ENCODE results near the gene ERICH3.

DNA sequence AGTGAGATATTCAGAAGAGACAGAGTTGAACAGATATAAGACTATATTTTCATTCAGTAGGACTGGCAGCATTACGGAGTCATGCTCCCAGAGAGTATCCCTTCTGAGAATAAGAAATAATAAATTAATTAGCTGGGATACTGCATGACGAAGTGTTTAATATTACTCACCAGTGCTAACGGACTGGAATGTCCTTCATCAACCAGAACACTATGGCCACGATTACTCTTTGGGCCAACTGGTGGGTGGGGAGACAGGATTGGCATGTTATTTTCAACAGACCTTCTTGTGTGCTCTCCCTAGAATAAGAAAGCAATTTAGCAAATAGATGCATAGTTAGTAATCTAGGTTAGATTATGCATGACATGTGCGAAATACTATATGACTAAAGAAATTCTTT lies 32.4 kb downstream of the ERICH3 start:
- TF ChIP-seq, protein P1, sequence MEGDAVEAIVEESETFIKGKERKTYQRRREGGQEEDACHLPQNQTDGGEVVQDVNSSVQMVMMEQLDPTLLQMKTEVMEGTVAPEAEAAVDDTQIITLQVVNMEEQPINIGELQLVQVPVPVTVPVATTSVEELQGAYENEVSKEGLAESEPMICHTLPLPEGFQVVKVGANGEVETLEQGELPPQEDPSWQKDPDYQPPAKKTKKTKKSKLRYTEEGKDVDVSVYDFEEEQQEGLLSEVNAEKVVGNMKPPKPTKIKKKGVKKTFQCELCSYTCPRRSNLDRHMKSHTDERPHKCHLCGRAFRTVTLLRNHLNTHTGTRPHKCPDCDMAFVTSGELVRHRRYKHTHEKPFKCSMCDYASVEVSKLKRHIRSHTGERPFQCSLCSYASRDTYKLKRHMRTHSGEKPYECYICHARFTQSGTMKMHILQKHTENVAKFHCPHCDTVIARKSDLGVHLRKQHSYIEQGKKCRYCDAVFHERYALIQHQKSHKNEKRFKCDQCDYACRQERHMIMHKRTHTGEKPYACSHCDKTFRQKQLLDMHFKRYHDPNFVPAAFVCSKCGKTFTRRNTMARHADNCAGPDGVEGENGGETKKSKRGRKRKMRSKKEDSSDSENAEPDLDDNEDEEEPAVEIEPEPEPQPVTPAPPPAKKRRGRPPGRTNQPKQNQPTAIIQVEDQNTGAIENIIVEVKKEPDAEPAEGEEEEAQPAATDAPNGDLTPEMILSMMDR (IDR thresholded peaks at IDR 0.05; ENCODE audit: low read depth, low read length, poor library complexity, severe bottlenecking): no peak
- TF ChIP-seq EZH2phosphoT487 (IDR thresholded peaks at IDR 0.05; ENCODE audit: borderline replicate concordance, low read length): no peak
